ENCODE data around the gene SLC24A3. TPM values are rescaled to one million over a fixed set of nuclear protein-coding genes. Genes with fewer than 3 reads are reported as not detected.

Gene SLC24A3
- total and polyA plus RNA-seq, 2 of the 13 experiments (the other 11 are each of a cell fraction or from before 2014, with no cell fraction given): not detected

DNA sequence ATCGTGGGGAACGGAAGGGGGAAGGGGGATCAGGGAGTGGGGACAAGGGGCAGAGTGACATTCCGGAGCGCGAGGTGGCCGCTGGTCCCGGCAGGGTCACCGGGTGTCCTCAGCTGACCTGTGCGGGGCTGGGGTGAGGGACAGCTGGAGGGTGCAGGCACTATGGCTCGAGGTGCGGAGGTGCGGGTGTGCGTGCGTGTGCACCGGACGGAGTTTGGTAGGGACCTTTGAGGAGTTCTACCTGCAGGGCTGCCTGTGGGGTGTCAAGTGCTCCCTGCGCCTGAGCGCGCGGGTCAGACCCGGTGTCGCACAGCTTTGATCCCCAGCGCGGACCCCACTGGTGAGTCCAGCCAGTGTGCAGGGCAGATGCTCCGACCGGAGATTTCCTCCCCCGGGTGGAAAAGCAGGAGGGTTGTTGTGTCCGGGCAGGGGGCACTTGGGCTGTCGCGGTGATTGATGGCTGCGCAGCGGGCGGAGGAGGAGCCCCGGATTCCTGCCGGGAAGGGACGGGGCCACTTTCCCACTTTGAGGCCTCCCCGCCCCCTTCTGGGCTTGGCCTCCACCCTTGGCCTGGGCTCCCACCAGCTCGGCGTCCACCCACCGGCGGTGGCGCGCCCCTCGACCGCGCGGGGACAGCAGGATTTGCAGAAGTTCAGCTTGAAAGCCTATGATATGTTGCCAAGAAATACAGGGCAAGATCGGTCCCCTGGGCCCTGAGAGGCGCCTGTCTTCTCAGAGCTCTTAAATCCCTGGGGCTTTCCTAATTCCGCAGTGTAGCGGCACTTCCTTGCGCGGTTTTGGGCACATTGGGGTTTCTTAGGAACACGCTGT lies 546.3 kb downstream of the SLC24A3 start (continued):
- TF ChIP-seq HIVEP1 (CRISPR knock-in tag; IDR thresholded peaks at IDR 0.05) (no peak; the same call in 1 of the 2 replicates), ZBTB7A (CRISPR knock-in tag; IDR thresholded peaks at IDR 0.05) (peak; percentile 71; the same call in 1 of the 2 replicates), ZNF160 (CRISPR knock-in tag; IDR thresholded peaks at IDR 0.05) (no peak), KMT2A (CRISPR knock-in tag; IDR thresholded peaks at IDR 0.05) (no peak), MEIS2 (CRISPR knock-in tag; IDR thresholded peaks at IDR 0.05) (peak; percentile 99), AKAP8 (CRISPR knock-in tag; IDR thresholded peaks at IDR 0.05) (no peak), NCOR1 (IDR thresholded peaks at IDR 0.05; ENCODE audit: borderline replicate concordance, low read length) (peak; percentile 48; the same call in 1 of the 2 replicates), ZNF629 (CRISPR knock-in tag; conservative IDR thresholded peaks at IDR 0.05) (no peak; the same call in 1 of the 2 replicates), ZHX1 (CRISPR knock-in tag; IDR thresholded peaks at IDR 0.05; ENCODE audit: low read depth) (no peak), ZNF710 (CRISPR knock-in tag; IDR thresholded peaks at IDR 0.05; ENCODE audit: borderline replicate concordance) (no peak; the same call in 1 of the 2 replicates), ZNF256 (CRISPR knock-in tag; conservative IDR thresholded peaks at IDR 0.05) (no peak), ZNF510 (CRISPR knock-in tag; IDR thresholded peaks at IDR 0.05; ENCODE audit: low read depth) (no peak), IRF9 (CRISPR knock-in tag; IDR thresholded peaks at IDR 0.05; ENCODE audit: borderline replicate concordance) (no peak), PHF8 (CRISPR knock-in tag; IDR thresholded peaks at IDR 0.05) (no peak; the same call in 1 of the 2 replicates)
- TF ChIP-seq, protein P1, sequence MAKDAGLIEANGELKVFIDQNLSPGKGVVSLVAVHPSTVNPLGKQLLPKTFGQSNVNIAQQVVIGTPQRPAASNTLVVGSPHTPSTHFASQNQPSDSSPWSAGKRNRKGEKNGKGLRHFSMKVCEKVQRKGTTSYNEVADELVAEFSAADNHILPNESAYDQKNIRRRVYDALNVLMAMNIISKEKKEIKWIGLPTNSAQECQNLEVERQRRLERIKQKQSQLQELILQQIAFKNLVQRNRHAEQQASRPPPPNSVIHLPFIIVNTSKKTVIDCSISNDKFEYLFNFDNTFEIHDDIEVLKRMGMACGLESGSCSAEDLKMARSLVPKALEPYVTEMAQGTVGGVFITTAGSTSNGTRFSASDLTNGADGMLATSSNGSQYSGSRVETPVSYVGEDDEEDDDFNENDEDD (CRISPR knock-in tag; IDR thresholded peaks at IDR 0.05; ENCODE audit: borderline replicate concordance): no peak
- TF ChIP-seq, protein P2, sequence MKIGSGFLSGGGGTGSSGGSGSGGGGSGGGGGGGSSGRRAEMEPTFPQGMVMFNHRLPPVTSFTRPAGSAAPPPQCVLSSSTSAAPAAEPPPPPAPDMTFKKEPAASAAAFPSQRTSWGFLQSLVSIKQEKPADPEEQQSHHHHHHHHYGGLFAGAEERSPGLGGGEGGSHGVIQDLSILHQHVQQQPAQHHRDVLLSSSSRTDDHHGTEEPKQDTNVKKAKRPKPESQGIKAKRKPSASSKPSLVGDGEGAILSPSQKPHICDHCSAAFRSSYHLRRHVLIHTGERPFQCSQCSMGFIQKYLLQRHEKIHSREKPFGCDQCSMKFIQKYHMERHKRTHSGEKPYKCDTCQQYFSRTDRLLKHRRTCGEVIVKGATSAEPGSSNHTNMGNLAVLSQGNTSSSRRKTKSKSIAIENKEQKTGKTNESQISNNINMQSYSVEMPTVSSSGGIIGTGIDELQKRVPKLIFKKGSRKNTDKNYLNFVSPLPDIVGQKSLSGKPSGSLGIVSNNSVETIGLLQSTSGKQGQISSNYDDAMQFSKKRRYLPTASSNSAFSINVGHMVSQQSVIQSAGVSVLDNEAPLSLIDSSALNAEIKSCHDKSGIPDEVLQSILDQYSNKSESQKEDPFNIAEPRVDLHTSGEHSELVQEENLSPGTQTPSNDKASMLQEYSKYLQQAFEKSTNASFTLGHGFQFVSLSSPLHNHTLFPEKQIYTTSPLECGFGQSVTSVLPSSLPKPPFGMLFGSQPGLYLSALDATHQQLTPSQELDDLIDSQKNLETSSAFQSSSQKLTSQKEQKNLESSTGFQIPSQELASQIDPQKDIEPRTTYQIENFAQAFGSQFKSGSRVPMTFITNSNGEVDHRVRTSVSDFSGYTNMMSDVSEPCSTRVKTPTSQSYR (CRISPR knock-in tag; IDR thresholded peaks at IDR 0.05; ENCODE audit: borderline replicate concordance): peak; percentile 67; the same call in 1 of the 2 replicates
- TF ChIP-seq, protein P3, sequence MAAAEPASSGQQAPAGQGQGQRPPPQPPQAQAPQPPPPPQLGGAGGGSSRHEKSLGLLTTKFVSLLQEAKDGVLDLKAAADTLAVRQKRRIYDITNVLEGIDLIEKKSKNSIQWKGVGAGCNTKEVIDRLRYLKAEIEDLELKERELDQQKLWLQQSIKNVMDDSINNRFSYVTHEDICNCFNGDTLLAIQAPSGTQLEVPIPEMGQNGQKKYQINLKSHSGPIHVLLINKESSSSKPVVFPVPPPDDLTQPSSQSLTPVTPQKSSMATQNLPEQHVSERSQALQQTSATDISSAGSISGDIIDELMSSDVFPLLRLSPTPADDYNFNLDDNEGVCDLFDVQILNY (CRISPR knock-in tag; conservative IDR thresholded peaks at IDR 0.05): no peak
